Osteoblast (primary cell): ENCODE data around the gene TET2. TPM values are rescaled to one million over a fixed set of nuclear protein-coding genes. Genes with fewer than 3 reads are reported as not detected.

ENCODE experiments used
- DNase-seq: peaks from one replicate; pipeline ENCODE4 v3.0.0; 2011; ENCODE audit warnings: low spot score, mixed read lengths; ENCODE audit not compliant: insufficient read length; ENCODE audit errors: missing footprints
- H2AFZ ChIP-seq: 2 replicates; pipeline ENCODE4 v1.6.0; 2011; ENCODE audit warnings: mild to moderate bottlenecking, low read length
- H3K27ac ChIP-seq: 2 replicates; pipeline ENCODE4 v1.5.1; 2011; ENCODE audit warnings: mild to moderate bottlenecking, low read depth, low read length, moderate library complexity
- H3K27me3 ChIP-seq: 2 replicates; pipeline ENCODE4 v1.6.0; 2012; ENCODE audit warnings: mild to moderate bottlenecking, control low read depth, inconsistent platforms, low read length, moderate library complexity; ENCODE audit not compliant: insufficient read depth
- H3K36me3 ChIP-seq: 2 replicates; pipeline ENCODE4 v1.5.1; 2011; ENCODE audit warnings: mild to moderate bottlenecking, low read length, control low read depth, moderate library complexity; ENCODE audit not compliant: insufficient read depth
- H3K4me1 ChIP-seq: 2 replicates; pipeline ENCODE4 v1.5.1; 2011; ENCODE audit warnings: mild to moderate bottlenecking, low read length, control low read depth, moderate library complexity; ENCODE audit not compliant: insufficient read depth
- H3K4me2 ChIP-seq: 2 replicates; pipeline ENCODE4 v1.6.0; 2011; ENCODE audit warnings: mild to moderate bottlenecking, low read length; ENCODE audit not compliant: insufficient read depth
- H3K4me3 ChIP-seq: fragments of 200-600 bp; sonication (generic); 3 replicates; pipeline ENCODE4 v1.5.1; 2012; ENCODE audit warnings: mild to moderate bottlenecking, low read length, inconsistent platforms; ENCODE audit not compliant: insufficient read depth
- H3K79me2 ChIP-seq: 2 replicates; pipeline ENCODE4 v1.6.0; 2012; ENCODE audit warnings: mild to moderate bottlenecking, low read length, control low read depth, inconsistent platforms; ENCODE audit not compliant: insufficient read depth
- H3K9me3 ChIP-seq: 2 replicates; pipeline ENCODE4 v1.5.1; 2011; ENCODE audit warnings: low read depth, low read length, control low read depth
- H4K20me1 ChIP-seq: 2 replicates; pipeline ENCODE4 v1.6.0; 2012; ENCODE audit warnings: mild to moderate bottlenecking, low read length, control low read depth; ENCODE audit not compliant: insufficient read depth
- CTCF ChIP-seq: IDR thresholded peaks from 2 replicates; pipeline ENCODE4 v1.5.1; 2011; ENCODE audit warnings: mild to moderate bottlenecking, low read depth, low read length, moderate library complexity; ENCODE audit errors: extremely low read depth
- total RNA-seq: library from RNA; depleted of rRNA; stranded (reverse); fragments of >200 nt; gene quantifications from 2 replicates; pipeline ENCODE4 v1.2.3, GENCODE V29; 2012

Gene TET2
- total RNA-seq, 1 donor: 15.9 TPM

DNA sequence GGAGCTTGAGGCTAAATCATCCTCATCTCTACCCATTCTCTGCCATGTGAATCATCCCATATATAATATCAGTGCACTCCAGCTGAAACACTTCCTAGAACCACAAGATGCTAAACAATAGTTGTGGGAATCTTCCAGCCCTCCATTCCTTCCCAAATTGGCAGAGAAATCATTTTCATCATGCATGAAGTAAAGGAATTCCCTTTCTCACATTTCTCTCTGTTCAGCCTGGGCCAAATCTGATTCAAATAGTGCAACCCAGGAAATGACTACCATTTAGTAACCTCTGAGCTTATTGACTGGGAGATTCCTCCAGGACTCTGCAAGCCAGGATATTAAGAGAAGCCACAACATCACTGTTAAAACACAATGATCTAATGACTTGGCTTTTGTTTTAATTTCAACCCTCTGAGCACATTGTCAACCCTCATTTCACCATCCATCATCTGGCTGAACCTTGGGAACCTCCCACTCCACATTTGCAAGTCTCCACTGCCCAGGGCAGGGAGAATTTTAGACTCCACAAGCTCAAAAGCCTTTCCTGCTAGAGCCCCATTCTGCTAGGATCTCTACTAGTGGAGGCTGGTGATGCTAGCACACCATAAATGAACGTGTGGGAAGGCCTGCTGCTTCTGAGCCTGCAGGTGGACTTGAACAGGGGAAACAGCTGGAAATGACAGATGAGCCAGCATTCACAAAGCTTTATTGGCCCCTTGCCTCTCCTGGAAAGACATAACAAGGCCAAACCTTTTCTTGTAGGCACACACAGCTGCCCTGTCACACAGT lies 133.9 kb downstream of the TET2 start:
- Histone ChIP-seq H3K27ac (peak overlapping the region; percentile 55), H2AFZ (no peak overlapping the region), H3K27me3 (no peaks in the 10 kb centered on the region), H3K4me3 (no peak overlapping the region), H3K79me2 (no peaks in the 10 kb centered on the region), H3K9me3 (no peaks in the 10 kb centered on the region), H3K4me2 (peak overlapping the region; percentile 11), H3K36me3 (peaks cover 12% of the 10 kb centered on the region), H4K20me1 (no peaks in the 10 kb centered on the region), H3K4me1 (peaks cover 10% of the 10 kb centered on the region)
- DNase-seq: peak; percentile 74
- no peak for TF ChIP-seq CTCF

- DNase-seq: no peak
- H3K4me2 ChIP-seq: no peak overlapping the region
Observed at GRCh38 chr4:105281124-105281415, 134.4 kb downstream of the TET2 start.

DNA sequence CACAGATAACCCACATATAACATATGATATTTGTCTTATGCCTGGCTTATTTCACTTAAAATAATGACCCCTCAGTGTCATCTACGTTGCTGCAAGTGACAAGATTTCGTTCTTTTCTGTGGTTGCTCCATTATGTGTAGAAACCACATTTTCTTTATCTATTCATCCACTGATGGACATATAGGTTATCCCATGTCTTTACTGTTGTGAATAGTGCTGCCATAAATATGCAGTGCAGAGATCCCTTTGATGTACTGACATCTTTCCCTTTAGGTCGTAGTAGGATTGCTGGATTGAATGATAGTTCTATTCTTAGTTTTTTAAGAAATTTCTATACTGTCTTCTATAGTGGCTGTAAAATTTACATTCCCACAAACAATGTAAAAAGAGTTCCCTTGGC lies 135.8 kb downstream of the TET2 start:
- H3K36me3 ChIP-seq: no peaks in the 10 kb centered on the region
- no peak for TF ChIP-seq CTCF
- H3K27ac ChIP-seq: no peak overlapping the region
- H3K4me3 ChIP-seq: no peak overlapping the region
- DNase-seq: no peak
- H3K27me3 ChIP-seq: no peaks in the 10 kb centered on the region
- no peaks in the 10 kb centered on the region for H3K79me2 ChIP-seq
- no peak overlapping the region for H3K4me2 ChIP-seq
- H2AFZ ChIP-seq: no peak overlapping the region
- no peaks in the 10 kb centered on the region for H3K9me3 ChIP-seq
- H4K20me1 ChIP-seq: no peaks in the 10 kb centered on the region
- peaks cover 10% of the 10 kb centered on the region for H3K4me1 ChIP-seq

More at GRCh38 chr4:105281124-105281415, 134.4 kb downstream of the TET2 start:
- Histone ChIP-seq H3K36me3 (peaks cover 7% of the 10 kb centered on the region), H3K4me1 (peaks cover 10% of the 10 kb centered on the region), H3K4me3 (no peak overlapping the region), H3K79me2 (no peaks in the 10 kb centered on the region), H3K9me3 (no peaks in the 10 kb centered on the region), H2AFZ (no peak overlapping the region), H4K20me1 (no peaks in the 10 kb centered on the region), H3K27ac (peak overlapping the region; percentile 55), H3K27me3 (no peaks in the 10 kb centered on the region)
- no peak for TF ChIP-seq CTCF

DNA sequence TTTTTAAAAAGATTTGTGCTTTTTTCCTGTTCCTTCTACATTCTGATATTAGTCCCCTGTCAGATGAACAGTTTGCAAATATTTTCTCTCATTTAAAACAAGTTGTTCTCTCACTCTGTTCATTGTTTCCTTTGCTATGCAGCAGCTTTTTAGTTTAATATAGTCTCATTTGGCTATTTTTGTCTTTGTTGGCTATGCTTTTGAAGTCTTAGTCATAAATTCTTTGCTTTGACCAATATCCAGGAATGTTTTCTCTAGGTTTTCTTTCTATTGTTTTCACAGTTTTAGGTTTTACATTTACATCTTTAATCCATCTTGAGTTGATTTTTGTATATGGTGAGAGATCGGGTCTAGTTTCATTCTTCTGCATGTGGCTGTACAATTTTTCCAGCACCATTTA lies 136.8 kb downstream of the TET2 start:
- no peak for DNase-seq
- H3K4me3 ChIP-seq: no peak overlapping the region
- H2AFZ ChIP-seq: no peak overlapping the region
- H3K79me2 ChIP-seq: no peaks in the 10 kb centered on the region
- H3K4me2 ChIP-seq: no peak overlapping the region
- peaks cover 10% of the 10 kb centered on the region for H3K4me1 ChIP-seq
- no peaks in the 10 kb centered on the region for H3K27me3 ChIP-seq
- no peaks in the 10 kb centered on the region for H3K36me3 ChIP-seq
- H4K20me1 ChIP-seq: no peaks in the 10 kb centered on the region
- H3K27ac ChIP-seq: no peak overlapping the region
- H3K9me3 ChIP-seq: no peaks in the 10 kb centered on the region
- TF ChIP-seq CTCF: no peak
